Stimulated activated CD4-positive, alpha-beta T cell treated with anti-CD3 and anti-CD28 coated beads, Interleukin-15, amount 100 ng/mL, for 1 hour (primary cell): Measurements from ENCODE around the gene CLCN2.

Experiments
- DNase-seq, 2 donors: peaks; one replicate each; pipeline ENCODE4 v3.0.0-alpha.2; 2020; ENCODE audit warnings: low read depth in 1 of 2, low spot score in 1 of 2

Gene CLCN2

DNA sequence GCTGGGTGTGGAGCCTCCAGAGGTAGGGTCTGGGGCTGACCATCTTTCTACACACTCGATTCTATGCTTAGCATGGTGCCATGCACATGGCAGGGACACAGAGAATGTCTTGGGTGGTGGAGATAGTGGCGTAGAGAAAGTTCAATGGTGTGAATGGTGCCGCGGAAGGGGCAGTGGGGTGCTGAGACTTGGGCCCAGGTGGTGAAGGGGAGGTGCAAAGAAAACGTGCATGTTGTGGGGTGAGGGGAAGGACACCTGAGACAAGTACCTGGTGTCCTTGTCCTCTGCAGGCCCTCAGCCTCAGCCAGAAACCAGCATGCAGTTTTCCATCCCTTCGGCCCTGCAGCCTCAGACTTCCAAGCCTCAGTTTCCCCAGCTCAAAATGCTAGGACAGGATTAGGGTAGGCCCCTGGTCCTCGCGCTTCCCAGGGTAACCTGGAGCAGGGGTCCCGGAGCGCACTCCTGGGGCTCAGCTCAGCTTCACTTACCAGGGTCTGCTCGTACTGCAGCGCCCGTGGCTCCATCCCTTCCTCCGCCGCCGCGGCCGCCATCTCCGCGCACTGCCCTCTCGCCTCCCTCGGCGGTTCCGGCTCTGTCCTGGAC, 375 bp downstream of the CLCN2 start:
- DNase-seq, result no peak

DNA sequence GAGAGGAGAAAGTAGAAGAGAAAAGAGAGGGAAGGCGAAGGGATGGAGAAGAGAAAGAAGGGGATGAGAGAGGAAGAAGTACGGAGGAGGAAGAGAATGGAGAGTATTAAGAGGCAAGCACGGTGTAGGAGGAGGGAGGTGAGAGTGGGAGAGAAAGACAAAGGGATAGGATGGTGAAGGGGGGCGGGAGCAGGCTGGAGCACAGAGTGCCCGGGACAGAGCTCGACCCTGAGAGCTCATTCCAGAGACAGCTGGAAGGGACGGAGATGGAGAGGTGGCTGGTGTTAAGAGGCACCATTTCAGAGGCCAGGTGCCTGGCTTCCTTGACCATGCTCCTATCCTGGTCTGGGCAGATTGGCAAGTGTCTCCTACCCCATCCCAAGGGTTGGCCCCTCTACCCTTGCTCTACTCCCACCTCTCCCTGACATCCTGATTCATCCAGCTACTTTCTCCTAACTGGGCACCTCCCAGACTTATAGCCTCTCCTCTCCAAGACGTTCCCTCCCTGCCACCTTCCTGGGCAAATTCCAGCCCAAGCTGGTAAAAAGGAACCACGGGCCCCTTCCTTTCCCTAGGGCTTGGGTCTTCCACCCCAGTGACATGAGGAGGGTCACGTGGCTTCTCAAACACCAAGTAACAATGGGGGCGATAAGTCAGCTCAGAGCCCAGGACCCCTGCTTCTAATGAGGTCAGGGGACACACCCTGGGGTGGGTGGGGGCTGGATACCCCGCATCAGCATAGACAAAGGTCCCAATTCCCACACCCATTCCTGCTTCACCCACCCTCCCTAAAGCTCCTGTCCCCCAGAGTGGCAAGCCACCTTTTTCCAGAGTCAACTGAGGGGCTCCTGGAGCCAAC, 1.1 kb downstream of the CLCN2 start:
- no peak for DNase-seq

DNA sequence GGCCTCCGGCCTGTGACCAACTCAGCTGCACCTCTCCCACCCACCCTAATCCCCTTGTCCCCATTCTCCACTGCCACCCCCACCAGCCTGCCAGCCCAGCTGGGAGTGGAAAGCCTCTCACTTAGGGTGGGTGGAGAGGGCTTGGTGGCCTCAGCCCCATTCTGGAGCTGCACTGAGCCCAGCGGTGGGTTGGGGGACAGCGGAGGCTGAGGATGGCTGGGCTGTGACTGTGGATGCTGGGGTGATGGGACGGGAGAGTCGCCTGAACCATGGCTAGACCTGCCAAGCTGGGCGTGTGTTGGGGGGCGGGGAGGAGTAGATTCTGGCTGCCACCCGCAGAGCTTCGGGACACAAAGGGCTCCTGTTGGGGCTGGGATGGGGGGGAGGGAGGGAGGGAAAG, 1.8 kb downstream of the CLCN2 start:
- no peak for DNase-seq

DNA sequence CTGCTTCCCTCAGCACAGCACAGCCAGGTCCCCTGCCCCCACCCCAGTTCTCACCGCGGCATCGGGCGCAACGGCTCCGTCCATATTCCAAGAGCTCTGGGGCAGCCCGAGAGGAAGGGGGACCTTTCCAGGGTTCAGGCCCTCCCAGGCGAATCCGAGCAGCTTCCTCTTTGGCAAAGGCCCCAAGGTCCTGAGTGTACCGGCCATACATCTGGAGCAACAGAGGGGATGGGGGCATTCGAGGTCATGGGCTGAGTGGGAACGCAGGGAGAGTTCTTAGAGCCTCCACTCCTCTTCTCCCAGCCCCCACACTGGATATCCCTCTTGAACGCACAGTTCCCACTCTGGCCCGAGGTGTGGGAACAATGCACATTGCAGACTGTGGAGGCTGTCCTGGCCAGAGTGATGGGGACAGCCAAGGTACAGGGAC, 2.5 kb downstream of the CLCN2 start:
- DNase-seq, result no peak

DNA sequence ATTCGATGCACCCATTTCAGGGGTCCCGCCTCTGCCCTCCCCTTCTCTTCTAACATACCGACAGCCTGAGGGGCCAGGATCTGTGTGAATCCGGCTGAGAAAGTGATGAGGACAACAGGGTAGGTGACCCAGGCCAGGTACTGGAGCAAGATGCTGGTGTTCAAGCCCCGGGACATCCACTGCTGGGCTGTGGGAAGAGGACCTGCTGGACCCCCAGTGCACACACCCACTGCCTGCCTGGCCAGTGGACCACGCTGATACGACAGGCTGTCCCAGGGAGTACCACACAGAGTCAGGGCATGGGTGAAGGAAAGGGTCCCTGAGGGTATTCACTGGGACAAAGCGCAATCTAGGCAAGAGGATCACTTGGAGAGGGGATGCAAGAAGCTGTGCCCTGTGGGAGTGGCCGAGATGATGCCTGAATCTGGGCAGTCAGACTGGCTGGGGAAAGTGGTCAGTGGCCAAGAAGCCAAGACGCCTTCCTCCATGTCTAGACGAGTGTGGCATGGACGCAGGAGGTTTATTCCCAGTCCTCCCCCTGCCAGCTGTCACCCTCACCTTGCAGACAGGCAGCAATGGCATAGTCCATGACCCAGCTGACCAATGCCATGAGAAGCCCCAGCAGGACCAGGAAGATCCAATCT, 3.2 kb downstream of the CLCN2 start:
- DNase-seq, result no peak

DNA sequence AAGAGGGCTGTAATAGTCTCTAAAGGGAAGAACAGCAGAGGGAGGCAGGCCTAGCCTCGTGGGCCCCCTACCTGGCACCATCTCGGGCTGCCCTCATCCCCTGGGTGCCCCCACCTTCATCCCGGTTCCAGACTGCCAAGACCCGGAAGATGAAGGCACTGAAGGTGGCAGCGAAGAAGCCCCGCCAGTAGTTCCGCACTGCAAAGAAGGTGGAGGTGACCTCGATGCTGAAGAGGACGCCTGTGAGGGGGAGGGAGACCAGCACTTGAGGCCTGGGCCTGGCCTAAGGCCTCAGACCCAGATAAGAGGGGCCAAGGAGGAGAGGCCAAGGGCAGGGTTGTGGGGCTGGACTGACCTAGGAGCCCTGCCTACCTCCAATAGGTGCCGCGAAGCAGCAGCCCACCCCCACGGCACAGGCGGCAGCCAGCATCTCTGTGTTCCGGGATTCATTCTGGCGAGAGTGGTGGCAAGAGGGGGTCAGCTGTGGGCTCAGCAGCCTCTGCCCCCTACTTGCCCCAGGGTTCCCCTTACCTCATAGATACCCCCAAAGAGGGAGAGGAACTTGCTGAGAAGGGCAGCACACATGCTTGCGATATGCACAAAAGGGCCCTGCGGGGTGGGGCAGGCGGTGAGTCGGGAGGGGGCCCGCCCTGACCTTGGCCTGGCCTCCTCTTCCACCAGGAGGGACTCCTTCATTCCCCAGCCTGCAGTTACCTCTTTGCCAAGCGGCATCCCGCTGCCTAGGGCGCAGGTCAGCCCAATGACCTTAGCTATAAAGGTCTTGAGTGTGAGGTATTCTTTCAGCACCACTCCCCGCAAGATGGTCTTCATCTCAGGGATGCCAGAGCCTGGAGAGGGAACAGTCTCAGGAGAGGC, 3.9 kb downstream of the CLCN2 start:
- DNase-seq, result no peak

DNA sequence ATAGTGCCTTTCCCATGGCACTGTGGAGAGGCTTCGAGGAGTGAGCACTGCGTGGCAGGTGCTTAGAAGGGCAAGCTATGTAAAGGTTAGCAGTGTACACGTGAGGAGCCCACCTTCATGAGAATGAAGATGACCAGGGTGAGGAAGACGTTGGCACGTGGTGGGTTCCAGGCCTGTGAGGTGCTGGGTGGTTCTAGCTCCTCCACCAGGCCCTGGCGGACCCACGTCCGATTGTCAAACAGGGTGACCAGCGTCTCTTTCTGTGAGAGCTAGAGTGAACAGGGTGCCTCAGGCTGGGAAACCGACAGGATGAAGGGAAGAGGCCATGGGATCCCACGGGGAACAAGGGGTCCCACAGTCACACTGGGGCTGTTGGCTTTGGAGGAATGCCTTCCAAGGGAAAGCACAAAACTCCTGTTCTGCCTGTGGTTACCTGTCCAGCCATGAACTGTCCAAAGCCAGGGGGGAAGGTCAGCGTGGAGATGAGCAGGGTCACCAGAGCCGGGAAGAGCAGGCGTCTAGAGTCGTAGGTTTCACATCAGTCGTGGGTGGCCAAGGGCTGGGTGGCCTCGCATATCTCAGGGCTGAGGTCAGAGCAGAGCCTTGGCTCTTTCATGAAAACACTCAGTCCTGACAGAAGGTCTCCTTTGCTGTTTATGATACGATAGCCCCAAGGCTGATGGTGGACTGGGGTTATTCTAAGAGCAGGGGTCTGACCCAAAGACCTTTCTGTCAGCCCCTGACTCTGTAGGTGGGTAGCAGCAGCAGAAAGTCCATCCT, 6.0 kb downstream of the CLCN2 start:
- DNase-seq, result no peak

DNA sequence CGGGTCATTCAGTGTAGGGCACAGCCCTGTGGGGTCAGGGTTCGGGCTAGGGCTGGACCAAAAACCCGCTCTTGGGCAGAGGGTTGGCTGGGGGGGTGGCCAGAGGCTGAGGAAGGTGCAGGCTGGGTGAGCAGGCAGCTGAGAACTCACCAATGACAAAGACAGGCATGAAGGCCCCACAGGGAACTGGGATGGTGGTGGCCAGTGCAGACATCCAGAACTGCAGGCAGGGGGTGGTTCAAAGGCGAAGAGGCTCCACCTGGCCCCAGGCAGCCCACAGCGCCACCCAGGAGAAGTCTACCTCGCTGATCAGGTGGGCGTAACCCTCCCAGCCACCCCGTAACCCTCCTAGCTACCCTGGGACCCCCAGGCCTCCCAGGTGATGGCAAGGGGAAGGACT, 6.7 kb downstream of the CLCN2 start:
- DNase-seq, result no peak

DNA sequence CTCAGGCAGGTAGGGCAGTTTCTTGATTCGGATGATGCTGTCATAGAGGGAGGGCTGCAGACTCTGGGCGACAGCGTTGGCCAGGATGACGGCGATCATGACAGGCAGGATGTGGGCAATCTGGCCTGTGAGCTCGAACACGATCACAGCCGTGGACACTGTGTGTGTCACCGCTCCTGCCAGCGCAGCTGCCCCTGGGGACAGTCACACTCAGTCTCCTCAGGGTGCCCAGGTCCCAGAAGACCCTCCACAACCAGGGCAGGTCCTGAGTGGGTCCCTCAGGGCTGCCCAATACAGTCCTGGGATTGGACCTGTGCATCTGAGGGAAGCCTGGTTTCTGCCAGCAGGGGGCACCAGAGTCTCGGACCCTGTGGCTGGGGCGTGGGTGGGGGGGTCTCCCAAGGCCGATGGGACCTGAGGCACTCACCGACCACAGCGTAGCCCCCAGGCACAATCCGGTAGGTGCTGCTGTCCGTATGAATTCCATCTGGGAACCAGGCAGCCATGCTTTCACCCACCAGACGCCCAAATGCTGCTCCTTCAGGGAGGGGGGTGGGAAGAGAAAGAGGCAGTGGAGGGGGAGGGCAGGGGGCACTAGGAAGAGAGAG, 7.2 kb downstream of the CLCN2 start:
- DNase-seq, result peak; percentile 32 to 55

DNA sequence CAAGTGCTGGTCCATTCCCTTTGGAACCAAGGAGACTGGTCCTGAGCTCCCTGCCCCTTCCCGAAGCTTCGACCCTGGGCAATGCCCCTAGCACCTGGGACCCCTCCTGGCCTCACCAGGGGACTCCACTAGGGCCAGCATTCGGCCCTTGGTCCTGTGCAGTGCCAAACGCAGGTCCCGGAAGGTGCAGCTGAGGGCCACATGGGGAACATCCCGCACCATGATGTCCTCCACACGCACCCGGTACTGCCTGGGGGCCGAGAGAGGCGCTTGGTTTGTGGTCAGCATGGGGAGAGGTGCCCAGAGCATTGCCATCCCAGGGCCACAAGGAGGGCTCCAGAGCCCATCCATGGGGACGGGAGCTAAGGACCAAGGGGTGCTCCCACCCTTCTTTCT, 7.9 kb downstream of the CLCN2 start:
- no peak for DNase-seq

DNA sequence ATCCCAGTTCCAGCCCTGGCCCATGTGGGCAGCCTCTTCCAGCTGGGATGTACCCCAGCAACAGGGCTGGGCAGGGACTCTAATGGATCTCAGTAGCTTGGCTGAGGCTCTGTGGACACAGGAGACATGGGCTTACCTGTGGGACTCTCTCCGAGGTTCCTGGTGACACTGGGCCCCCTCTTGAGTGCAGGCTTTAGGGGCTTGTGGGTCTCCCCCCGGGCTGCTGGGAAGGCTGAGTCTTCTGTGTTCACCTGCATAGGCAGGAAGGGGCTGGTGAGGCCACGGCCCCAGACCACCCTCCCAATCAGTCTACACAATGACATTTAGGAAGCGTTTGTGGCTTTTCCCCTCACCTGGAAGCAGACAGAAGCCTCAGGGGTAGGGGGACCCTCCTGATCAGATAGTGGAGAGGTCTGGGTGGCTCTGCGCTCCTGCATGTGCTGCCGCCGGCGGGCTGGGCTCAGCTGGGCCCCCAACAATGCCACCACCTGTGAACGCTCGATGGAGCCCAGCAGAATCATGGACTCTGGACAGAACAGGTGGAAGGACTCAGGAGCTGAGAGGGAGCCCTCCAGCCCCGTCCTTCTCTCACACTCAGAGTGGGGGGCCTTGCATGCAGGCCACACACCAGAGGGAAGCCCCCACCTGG, 8.4 kb downstream of the CLCN2 start:
- DNase-seq, result no peak

DNA sequence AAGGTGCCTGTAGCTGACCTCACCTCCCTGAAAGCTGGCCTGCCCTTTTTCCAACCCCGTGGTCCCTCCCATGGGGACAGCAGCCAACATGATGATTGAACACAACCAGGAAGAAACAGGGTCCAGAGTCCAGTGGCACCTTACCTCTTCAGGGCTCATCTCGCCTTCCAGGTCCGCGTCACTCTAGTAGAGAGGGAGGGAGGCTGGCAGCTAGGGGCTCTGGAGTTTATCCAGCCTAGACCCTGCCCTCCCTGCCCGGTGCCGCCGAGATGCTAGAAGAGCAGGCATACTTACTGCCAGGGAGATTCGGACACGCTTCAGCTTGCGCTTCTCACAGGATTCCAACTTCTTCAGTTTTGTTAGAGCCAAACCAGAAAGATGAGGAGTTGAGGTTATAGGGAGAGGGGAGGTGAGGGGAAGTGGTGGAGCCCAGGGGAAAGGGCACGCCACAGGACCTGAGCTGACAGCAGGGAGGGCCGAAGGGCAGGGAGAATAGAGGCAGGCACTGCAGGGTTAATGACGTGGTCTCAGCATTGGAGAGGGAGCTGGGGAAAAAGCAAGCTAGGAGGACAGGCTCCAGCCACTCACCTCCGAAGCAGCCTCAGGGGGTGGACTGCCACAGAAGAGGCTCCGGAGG, 9.1 kb downstream of the CLCN2 start:
- DNase-seq, result no peak

DNA sequence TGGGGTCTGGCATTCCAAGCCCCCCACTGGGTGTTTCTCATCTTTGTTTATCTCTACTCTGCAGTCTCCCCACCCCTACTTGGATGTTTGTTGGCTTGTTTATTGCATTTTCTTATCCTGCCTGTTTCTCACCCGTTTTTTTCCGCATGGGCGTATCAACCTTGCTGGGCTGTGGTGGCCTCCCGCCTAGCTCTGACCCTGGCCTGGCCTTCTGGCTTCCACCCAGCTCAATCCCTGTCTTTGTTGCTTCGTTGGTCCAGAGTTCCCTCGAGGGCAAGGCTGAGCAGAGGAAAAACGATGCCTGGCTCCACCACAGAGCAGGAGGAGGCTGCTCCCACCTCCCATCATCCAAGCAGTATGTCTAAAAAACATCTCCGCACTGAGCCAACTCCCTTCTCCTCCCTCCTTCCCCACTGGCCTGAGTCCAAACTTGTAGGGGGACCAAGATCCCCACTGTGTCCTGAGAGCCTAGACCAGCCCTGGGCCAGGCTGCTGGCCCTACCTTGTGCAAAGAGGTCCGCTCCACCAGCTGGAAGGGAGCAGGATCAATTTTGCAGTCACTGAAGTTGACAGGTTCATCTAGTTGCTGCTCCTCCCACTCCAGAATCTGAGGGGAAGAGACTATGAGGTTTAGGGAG, 9.8 kb downstream of the CLCN2 start:
- no peak for DNase-seq

DNA sequence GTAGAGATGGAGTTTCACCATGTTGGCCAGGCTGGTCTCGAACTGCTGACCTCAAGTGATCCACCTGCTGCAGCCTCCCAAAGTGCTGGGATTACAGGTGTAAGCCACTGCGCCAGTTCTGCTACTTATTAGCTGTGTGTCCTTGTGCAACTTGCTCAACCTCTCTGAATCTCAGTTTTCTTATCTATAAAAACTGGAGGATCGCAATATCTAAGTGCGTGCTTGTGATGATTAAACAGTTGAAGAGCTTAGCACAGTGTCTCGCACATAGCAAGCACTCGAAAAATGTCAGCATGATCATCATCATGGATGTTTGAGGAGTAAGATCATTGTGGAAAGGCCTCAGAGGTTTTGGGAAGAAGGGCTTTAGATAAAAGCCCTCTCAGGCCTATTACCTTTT, 10.8 kb downstream of the CLCN2 start:
- DNase-seq, result no peak

DNA sequence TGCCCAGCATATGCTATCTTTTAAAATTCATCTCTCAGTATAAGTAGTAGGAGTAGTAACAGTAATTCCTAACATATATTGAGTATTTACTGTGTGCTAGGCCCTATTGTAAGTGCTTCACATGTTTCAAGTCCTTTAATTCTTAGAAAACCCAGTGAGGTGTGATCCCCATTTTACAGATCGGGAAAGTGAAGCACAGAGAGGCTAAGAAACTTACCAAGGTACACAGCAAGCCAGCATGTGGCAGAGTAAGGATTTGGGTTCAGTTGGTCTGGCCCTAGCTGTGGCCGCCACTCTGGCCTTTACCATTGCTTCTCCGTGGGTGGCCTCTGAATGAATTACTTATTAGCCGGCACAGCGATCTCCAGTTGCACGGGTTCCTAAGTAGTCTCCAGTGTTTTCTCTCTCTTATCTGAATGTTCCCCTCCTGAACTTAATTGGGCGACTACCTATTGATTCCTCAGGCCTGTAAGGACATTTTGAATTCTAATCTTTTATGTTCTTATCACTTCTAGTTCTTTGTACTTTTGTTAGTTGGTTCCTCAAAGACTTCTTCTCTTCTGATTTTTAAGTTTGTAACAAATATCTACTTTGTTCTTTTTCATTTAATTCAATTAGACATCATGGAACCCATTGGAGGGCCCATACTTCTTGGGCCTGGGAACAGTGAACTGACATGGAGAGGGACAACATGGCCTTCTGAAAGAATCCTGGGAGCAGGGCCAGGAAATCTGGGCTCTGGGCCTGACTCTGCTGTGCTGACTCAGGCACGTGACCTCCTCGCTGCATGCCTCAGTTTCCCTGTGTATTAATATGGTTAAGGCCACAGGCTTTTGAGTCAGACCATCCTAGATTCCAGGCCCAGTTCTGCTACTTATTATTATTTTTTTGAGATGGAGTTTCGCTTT, 11.6 kb downstream of the CLCN2 start:
- DNase-seq, result no peak

DNA sequence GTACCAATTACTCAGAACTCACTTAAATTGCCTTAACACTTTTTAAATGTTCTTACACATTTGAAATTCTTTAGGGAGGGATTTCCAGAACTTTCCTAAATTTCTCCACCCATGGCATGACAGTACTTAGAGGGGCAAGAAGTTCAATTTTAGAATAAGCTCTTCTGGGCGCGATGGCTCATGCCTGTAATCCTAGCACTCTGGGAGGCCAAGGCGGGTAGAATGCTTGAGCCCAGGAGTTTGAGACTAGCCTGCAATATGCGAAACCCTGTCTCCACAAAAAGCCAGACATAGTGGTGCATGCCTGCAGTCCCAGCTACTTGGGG, 13.4 kb downstream of the CLCN2 start:
- no peak for DNase-seq

DNA sequence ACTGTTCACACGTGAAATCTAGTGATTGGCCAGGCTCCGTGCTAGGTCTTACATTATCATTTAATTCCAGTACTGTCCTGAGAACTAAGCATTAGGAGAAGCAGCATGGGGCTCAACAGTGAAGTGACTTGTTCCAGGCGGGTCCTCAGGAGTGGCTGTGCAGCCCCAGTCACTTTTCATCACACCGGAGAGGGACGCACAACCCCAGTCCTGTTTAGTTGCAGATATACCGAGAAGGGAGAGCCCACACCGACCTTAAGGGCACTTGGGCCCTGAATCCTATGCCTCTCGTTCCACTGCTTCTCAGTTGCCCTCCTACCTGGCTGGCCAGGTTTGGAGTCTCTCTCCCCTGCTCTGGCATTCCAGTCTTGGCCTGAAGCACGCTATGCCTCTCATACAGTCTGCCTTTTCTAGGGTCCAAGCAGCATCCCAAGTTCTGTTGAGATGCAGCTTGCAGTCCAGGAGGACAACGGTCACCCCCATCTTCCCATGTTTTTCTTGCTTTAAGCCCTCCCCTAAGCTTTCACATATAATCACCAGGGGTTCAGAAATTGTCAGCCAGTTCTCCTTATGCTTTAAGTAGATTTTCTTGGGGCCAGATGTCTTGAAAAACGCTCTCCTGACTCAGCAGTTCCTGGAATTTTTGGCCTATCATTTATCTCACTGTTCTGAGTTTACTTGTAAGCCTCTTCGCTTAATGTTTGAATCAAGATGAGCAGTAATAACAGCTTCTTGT, 13.9 kb downstream of the CLCN2 start:
- no peak for DNase-seq
